Measurements from ENCODE around the gene TMEM200A.

The TMEM200A gene

GRCh38 chr6:130379223-130379622 lies 13.4 kb downstream of the TMEM200A start:
- DNase-seq, result no peak

- no peak for DNase-seq
These were observed 15.2 kb downstream of the TMEM200A start for GRCh38 chr6:130381012-130381411.

- peak; percentile 63 for DNase-seq
These were observed 15.9 kb downstream of the TMEM200A start for GRCh38 chr6:130381459-130382380.

DNA sequence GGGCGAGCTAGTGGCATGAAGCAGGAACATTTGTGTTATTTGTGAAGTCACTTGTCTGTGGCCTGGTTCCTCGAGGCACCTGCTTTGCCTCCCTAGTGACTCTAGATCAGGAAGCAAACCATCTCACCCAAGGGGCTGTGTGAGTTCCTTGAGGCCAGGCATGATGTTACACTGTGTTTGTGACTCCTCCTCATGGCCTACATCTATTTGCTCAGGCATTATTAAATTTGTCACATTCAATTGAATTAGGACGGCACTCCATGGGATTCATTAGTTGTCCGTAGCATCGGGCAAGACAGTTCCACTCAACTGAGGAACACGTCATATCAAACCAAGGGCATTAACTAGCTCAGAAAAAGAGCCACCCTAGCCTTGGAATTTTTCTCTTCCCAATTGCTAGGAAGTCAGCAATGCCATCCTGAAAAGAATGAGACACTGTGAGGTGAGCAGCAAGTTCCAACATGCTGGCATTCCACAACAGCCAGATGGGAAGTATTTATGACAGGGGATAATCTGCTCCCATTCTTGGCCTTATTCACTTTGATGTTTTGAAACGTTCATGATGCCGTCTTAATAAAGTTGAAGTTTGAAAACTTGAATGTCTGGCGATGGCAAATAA lies 17.2 kb downstream of the TMEM200A start:
- no peak for DNase-seq

DNA sequence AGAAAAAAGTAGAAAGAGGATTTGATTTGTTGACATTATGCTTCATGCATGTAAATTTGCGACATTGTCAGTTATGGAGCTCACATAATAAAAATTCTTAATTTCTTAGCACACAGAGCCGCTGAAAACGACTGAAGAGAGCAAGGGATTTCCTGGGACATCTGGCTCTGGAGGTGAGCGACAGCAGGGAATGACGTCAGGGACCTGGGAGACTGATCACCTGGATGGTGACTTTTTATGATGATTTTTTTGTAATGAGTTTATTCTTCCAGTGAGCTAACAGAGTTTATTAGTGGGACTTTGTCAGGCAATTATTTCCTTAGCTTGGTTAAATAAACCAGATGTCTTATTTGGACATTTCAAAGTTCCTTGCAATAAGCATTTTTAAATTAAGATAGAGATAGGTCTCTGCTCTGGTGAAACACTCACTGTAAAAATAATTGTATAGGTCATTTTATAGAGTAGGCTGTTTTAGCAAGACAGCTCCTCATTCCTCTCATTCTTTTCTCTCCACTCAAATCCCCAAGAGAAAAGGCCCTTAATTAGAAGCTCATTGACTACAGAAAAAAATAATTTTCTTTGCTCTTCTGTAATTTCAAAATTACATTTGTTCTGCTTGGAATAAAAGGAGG lies 19.4 kb downstream of the TMEM200A start:
- DNase-seq, result no peak

GRCh38 chr6:130389142-130389541 lies 23.3 kb downstream of the TMEM200A start:
- DNase-seq, result no peak

- no peak for DNase-seq
These were observed 25.1 kb downstream of the TMEM200A start for GRCh38 chr6:130390890-130391289.

DNA sequence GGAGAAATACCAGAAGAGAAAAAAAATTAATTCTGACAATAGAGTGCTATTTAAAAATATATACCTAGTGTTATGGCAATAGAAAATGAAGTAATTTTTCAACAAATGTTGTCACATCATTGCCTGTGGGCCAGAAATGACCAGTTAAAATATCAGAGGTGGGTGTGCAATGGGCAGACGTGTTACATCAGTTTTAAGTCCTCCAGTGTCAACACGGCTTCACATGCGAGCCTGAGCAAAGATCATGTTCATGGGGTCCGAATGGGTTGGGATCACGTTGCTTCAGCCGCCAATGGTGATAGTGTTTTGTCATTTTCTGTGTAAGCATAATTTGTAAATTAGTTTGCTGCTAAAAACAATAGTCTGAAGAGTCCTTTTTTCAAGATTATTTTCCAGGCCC lies 27.5 kb downstream of the TMEM200A start:
- DNase-seq, result no peak

GRCh38 chr6:130394246-130394645 lies 28.4 kb downstream of the TMEM200A start:
- no peak for DNase-seq

- DNase-seq, result no peak
These were observed 29.3 kb downstream of the TMEM200A start for GRCh38 chr6:130395164-130395563.

DNA sequence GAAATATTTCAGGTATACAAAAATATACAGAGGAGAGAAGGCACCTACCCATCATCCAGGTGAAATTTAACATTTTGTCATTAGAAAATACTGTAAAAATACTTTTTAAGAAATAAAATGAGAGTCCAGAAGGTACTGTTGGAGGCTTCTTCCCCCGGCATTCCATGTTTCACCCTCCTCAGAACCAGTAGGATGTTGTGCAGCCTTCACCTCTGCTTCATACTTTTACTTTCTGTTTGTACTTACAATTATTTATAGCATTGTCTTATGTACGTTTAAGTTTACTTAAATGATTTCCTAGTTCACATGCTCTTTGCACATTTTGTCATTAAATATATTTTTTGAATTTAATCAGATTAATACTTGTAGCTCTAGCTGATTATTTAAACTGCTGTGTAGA lies 30.9 kb downstream of the TMEM200A start:
- DNase-seq, result peak; percentile 13

DNA sequence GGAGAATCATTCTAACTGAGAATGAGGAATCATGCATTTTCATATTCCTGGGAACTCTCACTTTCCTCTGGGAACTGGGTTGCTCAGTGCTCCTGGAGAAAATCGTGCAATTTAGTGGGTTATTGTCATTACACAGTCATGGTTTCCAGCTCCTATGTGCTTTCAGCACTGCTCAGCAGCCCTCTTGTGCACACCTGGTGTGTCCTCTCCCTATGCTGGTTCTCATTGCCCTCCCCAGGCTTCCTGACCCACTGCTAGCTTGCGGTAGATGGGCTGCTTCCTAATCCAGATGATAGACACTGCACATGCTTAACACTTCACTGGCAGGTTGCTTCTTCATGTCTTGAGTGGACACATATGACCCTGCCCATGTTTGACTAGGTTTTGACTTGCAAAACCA lies 39.7 kb downstream of the TMEM200A start:
- DNase-seq, result no peak

DNA sequence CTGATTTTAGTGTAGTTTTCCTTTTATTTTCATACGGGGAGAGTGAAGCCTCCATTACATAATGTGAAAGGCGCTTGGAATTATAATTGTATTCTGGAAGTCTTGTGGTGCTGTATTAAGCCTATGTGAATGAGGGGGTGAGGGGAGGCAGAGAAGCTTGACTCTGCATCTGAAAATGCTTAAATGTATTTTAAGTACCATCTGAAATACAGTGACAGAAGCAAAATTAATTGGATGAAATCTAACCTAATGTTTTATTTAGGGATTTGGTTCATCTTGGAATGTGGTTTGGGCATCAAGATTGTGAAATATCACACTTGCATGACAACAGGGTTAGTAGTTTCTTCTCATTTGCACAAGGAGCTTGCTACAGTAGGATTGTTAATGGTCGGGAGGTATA lies 41.2 kb downstream of the TMEM200A start:
- no peak for DNase-seq

DNA sequence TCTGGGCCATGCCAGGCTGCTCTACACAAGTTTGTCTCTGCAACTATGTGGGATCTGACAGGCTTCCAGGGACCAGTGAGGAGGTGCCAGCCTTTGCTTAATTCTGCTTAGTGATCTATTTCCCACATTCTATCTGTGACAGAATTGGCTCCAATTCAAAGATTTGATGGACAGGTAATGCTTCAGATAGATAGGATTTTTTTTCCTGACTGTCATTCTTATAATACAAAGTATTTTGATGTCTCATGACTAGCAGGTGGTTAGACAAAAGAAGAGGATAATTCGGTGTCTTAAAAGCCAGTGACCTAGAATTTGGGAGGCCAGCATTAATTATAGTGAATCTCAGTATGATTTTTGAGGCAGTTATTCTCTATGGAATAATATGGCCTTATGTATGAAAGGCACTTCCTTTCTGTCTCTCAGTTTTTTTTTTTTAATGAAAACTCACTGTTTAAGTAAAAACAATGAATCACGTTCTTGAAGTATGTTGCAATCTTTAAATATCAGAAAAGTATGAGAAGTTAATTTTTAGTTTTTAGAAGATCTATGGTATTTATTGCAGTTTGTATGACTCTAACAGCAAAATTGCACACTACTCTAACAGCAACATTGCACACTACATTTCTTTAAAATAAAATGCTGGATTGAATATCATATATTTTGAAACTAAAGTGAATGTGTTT lies 43.7 kb downstream of the TMEM200A start:
- no peak for DNase-seq

DNA sequence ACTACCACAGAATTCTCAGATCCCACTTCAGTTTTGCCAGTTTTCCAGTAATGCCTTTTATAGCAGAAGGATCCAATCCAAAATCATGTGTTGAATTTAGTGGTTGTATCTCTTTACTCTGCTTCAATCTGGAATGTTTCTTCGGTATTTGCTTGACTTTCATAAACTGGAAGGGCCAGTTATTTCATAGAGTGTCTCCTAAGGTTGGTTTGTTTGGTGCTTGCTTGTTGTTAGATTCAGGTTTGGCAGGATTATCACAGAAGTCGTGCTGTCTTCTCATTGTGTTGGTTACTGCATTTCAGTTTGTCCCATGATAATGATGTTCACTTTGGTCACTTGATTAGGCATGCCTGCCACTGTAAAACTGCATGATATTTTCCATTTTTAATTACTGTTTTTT lies 45.7 kb downstream of the TMEM200A start:
- no peak for DNase-seq

GRCh38 chr6:130412556-130413290 lies 46.9 kb downstream of the TMEM200A start:
- DNase-seq, result no peak

DNA sequence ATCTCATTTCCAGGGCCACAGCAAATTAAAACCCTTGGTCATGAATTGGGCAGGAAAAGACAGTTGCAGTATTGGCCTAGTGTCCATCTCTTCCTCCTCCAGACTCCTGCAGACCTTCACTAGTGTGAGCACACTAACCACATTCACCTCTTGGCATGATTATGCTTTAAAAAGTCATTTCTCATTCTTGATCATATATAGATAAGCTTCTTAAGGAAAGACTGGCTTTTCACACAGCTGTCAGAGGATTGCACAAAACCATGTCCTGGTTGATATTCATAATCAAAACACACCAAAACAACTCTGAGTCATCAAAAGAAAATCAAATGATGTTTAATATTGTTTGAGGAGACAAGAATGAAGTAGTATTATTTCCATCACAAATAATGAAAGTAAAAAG lies 52.1 kb downstream of the TMEM200A start:
- no peak for DNase-seq

DNA sequence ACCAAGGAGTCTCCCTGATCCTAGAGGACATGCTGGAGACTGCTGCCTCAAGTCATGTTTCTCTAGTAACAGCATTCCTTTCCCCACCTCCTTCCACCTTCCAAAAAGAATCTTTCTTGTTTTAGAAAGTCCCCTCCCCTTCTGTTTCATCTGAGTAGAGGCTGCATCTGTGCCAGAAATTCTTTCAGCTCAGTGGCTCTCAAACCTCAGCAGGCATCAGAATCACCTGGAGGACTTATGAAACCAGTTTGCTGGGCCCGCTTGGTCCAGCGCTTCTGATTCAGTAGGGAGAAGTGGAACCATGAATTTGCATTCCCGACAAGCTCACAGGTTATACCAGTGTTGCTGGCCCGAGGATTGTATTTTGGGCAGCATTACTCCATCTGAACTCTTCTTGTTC lies 55.1 kb downstream of the TMEM200A start:
- DNase-seq, result no peak

DNA sequence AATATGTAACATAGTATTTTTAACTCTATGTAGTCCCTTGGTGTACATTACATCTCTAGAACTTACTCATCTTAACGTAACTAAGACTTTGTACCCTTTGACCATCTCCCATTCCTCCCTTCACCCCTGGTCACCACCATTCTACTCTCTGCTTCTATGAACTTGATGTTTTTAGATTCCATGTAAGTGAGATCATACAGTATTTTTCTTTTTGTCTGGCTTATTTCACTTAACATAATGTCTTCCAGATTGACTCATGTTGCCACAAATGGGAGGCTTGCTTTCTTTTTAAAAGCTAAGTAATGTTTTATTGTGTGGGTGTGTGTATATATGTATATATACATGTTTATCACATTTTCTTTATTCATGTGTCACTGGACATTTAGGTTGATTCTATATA lies 55.8 kb downstream of the TMEM200A start:
- no peak for DNase-seq

DNA sequence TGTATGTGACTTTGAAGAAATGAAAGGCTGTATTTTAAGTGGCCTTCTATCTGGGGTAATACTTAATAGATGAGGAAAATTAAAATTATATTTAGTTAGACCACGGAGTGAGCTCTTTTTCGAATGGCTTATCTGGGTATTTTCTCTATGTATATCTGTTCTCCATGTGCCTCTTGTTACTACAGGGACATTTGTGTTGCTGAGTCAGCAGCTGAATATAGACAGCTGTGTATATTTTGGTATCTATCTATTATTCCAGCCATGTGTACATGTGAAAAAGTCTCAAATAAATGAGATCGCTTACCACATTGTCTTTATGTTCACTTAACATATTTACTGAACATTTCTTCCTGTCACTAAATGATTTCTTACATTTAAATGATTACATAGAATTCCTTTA lies 57.2 kb downstream of the TMEM200A start:
- no peak for DNase-seq

GRCh38 chr6:130424710-130425109 lies 58.9 kb downstream of the TMEM200A start:
- DNase-seq, result no peak

DNA sequence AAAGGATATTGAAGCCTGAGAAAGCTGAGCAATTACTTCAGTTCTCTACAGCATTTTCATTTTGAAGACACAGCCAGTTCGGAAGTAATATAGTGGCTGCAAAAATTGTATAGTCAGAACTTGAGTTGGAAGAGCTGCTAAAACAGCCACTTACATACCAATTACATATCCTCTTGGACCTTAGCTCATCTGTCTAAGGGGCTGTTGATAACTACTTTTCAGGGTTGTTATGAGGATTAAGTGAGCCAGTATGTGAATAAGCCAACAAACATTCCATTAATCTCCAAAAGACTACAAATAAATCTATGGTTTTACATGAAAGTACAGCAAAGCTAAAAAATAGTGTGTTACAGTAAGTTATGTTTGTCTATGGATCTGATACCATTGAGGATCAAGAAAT lies 59.7 kb downstream of the TMEM200A start:
- DNase-seq, result no peak
